ENCODE measurements around the gene PARD3. TPM values are rescaled to one million over a fixed set of nuclear protein-coding genes. Genes with fewer than 3 reads are reported as not detected.

The PARD3 gene
- total RNA-seq, 2 experiments from 2014 or later, result 0.29 to 0.94 TPM

- H3K27ac Mint-ChIP-seq, result no peak overlapping the region
- peaks cover 4% of the 10 kb centered on the region for H3K9me3 Mint-ChIP-seq (ENCODE audit: low read depth)
- ATAC-seq (no peak), DNase-seq (no peak)
- H3K27me3 Mint-ChIP-seq, result no peaks in the 10 kb centered on the region
- H3K4me3 Mint-ChIP-seq, result no peak overlapping the region
- CTCF ChIA-PET, result no interaction called here
- H3K4me1 Mint-ChIP-seq, result no peaks in the 10 kb centered on the region
- no peaks in the 10 kb centered on the region for H3K36me3 Mint-ChIP-seq
Measured at GRCh38 chr10:34131152-34131551, 683.9 kb downstream of the PARD3 start.

GRCh38 chr10:34127676-34128075 is 687.4 kb downstream of the PARD3 start:
- Mint-ChIP-seq H3K9me3 (ENCODE audit: low read depth) (peaks cover 4% of the 10 kb centered on the region), H3K27me3 (no peaks in the 10 kb centered on the region), H3K4me3 (no peak overlapping the region), H3K4me1 (peaks cover 1% of the 10 kb centered on the region), H3K27ac (no peak overlapping the region), H3K36me3 (no peaks in the 10 kb centered on the region)
- CTCF ChIA-PET, result no interaction called here
- ATAC-seq (no peak), DNase-seq (no peak)

GRCh38 chr10:34126371-34127151 is 688.5 kb downstream of the PARD3 start:
- ATAC-seq (no peak), DNase-seq (no peak)
- no peaks in the 10 kb centered on the region for H3K27me3 Mint-ChIP-seq
- CTCF ChIA-PET, result no interaction called here
- no peak overlapping the region for H3K27ac Mint-ChIP-seq
- H3K36me3 Mint-ChIP-seq, result no peaks in the 10 kb centered on the region
- H3K9me3 Mint-ChIP-seq (ENCODE audit: low read depth), result peaks cover 4% of the 10 kb centered on the region
- peaks cover 12% of the 10 kb centered on the region for H3K4me1 Mint-ChIP-seq
- no peak overlapping the region for H3K4me3 Mint-ChIP-seq

GRCh38 chr10:34125702-34126101 is 689.4 kb downstream of the PARD3 start:
- ATAC-seq (no peak), DNase-seq (no peak)
- H3K27me3 Mint-ChIP-seq, result no peaks in the 10 kb centered on the region
- CTCF ChIA-PET, result no interaction called here
- H3K4me3 Mint-ChIP-seq, result no peak overlapping the region
- H3K36me3 Mint-ChIP-seq, result no peaks in the 10 kb centered on the region
- no peak overlapping the region for H3K27ac Mint-ChIP-seq
- peaks cover 17% of the 10 kb centered on the region for H3K4me1 Mint-ChIP-seq
- peaks cover 4% of the 10 kb centered on the region for H3K9me3 Mint-ChIP-seq (ENCODE audit: low read depth)

GRCh38 chr10:34124522-34125035 is 690.5 kb downstream of the PARD3 start:
- H3K4me3 Mint-ChIP-seq, result no peak overlapping the region
- no peaks in the 10 kb centered on the region for H3K36me3 Mint-ChIP-seq
- DNase-seq (no peak), ATAC-seq (no peak)
- H3K4me1 Mint-ChIP-seq, result peaks cover 17% of the 10 kb centered on the region
- H3K27ac Mint-ChIP-seq, result no peak overlapping the region
- H3K9me3 Mint-ChIP-seq (ENCODE audit: low read depth), result no peaks in the 10 kb centered on the region
- H3K27me3 Mint-ChIP-seq, result no peaks in the 10 kb centered on the region
- CTCF ChIA-PET, result no interaction called here

GRCh38 chr10:34121781-34122622 is 693.1 kb downstream of the PARD3 start:
- DNase-seq, result no peak
- Mint-ChIP-seq H3K27me3 (no peaks in the 10 kb centered on the region), H3K4me1 (peaks cover 17% of the 10 kb centered on the region), H3K9me3 (ENCODE audit: low read depth) (no peaks in the 10 kb centered on the region), H3K36me3 (no peaks in the 10 kb centered on the region), H3K4me3 (no peak overlapping the region), H3K27ac (peak overlapping the region; percentile 20)
- ATAC-seq, result peak; percentile 75
- CTCF ChIA-PET, result no interaction called here

GRCh38 chr10:34121125-34121753 is 693.9 kb downstream of the PARD3 start:
- H3K36me3 Mint-ChIP-seq, result no peaks in the 10 kb centered on the region
- DNase-seq (no peak), ATAC-seq (no peak)
- no peaks in the 10 kb centered on the region for H3K9me3 Mint-ChIP-seq (ENCODE audit: low read depth)
- H3K4me1 Mint-ChIP-seq, result peaks cover 17% of the 10 kb centered on the region
- H3K27ac Mint-ChIP-seq, result no peak overlapping the region
- H3K4me3 Mint-ChIP-seq, result no peak overlapping the region
- no peaks in the 10 kb centered on the region for H3K27me3 Mint-ChIP-seq
- CTCF ChIA-PET, result no interaction called here

- Mint-ChIP-seq H3K4me1 (peaks cover 17% of the 10 kb centered on the region), H3K4me3 (no peak overlapping the region), H3K9me3 (ENCODE audit: low read depth) (no peaks in the 10 kb centered on the region), H3K27me3 (no peaks in the 10 kb centered on the region), H3K27ac (no peak overlapping the region), H3K36me3 (no peaks in the 10 kb centered on the region)
- ATAC-seq (no peak), DNase-seq (no peak)
- CTCF ChIA-PET, result no interaction called here
Measured at GRCh38 chr10:34119456-34119855, 695.6 kb downstream of the PARD3 start.

GRCh38 chr10:34116681-34117271 is 698.3 kb downstream of the PARD3 start:
- ATAC-seq, result no peak
- Mint-ChIP-seq H3K27me3 (no peaks in the 10 kb centered on the region), H3K4me1 (peaks cover 7% of the 10 kb centered on the region), H3K27ac (no peak overlapping the region), H3K4me3 (no peak overlapping the region), H3K9me3 (ENCODE audit: low read depth) (no peaks in the 10 kb centered on the region), H3K36me3 (no peaks in the 10 kb centered on the region)
- DNase-seq, result no peak
- CTCF ChIA-PET, result no interaction called here

- Mint-ChIP-seq H3K27me3 (no peaks in the 10 kb centered on the region), H3K27ac (no peak overlapping the region), H3K9me3 (ENCODE audit: low read depth) (no peaks in the 10 kb centered on the region), H3K4me3 (no peak overlapping the region), H3K36me3 (no peaks in the 10 kb centered on the region), H3K4me1 (peaks cover 2% of the 10 kb centered on the region)
- ATAC-seq, result no peak
- CTCF ChIA-PET, result no interaction called here
- DNase-seq, result no peak
Measured at GRCh38 chr10:34116220-34116641, 698.9 kb downstream of the PARD3 start.

- H3K4me1 Mint-ChIP-seq, result no peaks in the 10 kb centered on the region
- CTCF ChIA-PET, result no interaction called here
- no peak for DNase-seq
- H3K27ac Mint-ChIP-seq, result no peak overlapping the region
- H3K9me3 Mint-ChIP-seq (ENCODE audit: low read depth), result no peaks in the 10 kb centered on the region
- H3K4me3 Mint-ChIP-seq, result no peak overlapping the region
- ATAC-seq, result no peak
- H3K36me3 Mint-ChIP-seq, result no peaks in the 10 kb centered on the region
- no peaks in the 10 kb centered on the region for H3K27me3 Mint-ChIP-seq
Measured at GRCh38 chr10:34114914-34115313, 700.2 kb downstream of the PARD3 start.

- H3K27ac Mint-ChIP-seq, result no peak overlapping the region
- H3K36me3 Mint-ChIP-seq, result no peaks in the 10 kb centered on the region
- no peaks in the 10 kb centered on the region for H3K4me1 Mint-ChIP-seq
- no peak overlapping the region for H3K4me3 Mint-ChIP-seq
- H3K27me3 Mint-ChIP-seq, result no peaks in the 10 kb centered on the region
- DNase-seq (no peak), ATAC-seq (no peak)
- CTCF ChIA-PET, result no interaction called here
- no peaks in the 10 kb centered on the region for H3K9me3 Mint-ChIP-seq (ENCODE audit: low read depth)
Measured at GRCh38 chr10:34113504-34114225, 701.4 kb downstream of the PARD3 start.

Data from activated CD8-positive, alpha-beta memory T cell treated with anti-CD3 and anti-CD28 coated beads, Interleukin-2, amount 10 ng/mL, durations not matched to agents 7 days and 5 days (primary cell).